Aorta (tissue), 5 donors: ENCODE results near the gene CHAF1B. TPM values are rescaled to one million over a fixed set of nuclear protein-coding genes. Genes with fewer than 3 reads are reported as not detected.
A peak's percentile ranks its signal among the peaks of the same experiment; 100 is the strongest.

ENCODE experiments used
- ATAC-seq: fragments of 200-7000 bp; cut with Tn5 transposase; one replicate; pipeline ENCODE4 v1.9.1; 2022; ENCODE audit warnings: moderate library complexity; ENCODE audit not compliant: low FRiP score
- DNase-seq, 2 donors: peaks; one replicate each; pipeline ENCODE4 v3.0.0-alpha.2; 2020
- H3K27ac ChIP-seq, 2 donors: one replicate each; pipeline ENCODE4 v1.5.1; 2013; ENCODE audit warnings: low read length in 2 of 2, mild to moderate bottlenecking in 2 of 2, moderate library complexity in 2 of 2, control low read depth in 1 of 2, inconsistent platforms in 1 of 2, low read depth in 1 of 2
- H3K27me3 ChIP-seq, 2 donors: one replicate each; pipeline ENCODE4 v1.6.1; 2013; ENCODE audit warnings: control low read depth in 1 of 2, low read length in 1 of 2, mild to moderate bottlenecking in 1 of 2, moderate library complexity in 1 of 2; ENCODE audit not compliant: insufficient read depth in 2 of 2, control insufficient read depth in 1 of 2
- H3K36me3 ChIP-seq, 2 donors: one replicate each; pipeline ENCODE4 v1.6.1; 2013; ENCODE audit warnings: control low read depth in 1 of 2, low read length in 1 of 2, mild to moderate bottlenecking in 1 of 2; ENCODE audit not compliant: insufficient read depth in 2 of 2, control insufficient read depth in 1 of 2
- H3K4me1 ChIP-seq, 2 donors: one replicate each; pipeline ENCODE4 v1.6.1; 2013; ENCODE audit warnings: low read length in 2 of 2, control low read depth in 1 of 2, mild to moderate bottlenecking in 1 of 2, moderate library complexity in 1 of 2; ENCODE audit not compliant: insufficient read depth in 2 of 2, control insufficient read depth in 1 of 2
- H3K4me3 ChIP-seq, 2 donors: one replicate each; pipeline ENCODE4 v1.5.1; 2013; ENCODE audit warnings: low read length in 2 of 2, control low read depth in 1 of 2, mild to moderate bottlenecking in 1 of 2
- H3K9me3 ChIP-seq: one replicate; pipeline ENCODE4 v1.6.1; 2013; ENCODE audit warnings: mild to moderate bottlenecking, low read length; ENCODE audit not compliant: control insufficient read depth
- WGBS, 2 donors: extraction: QIAGEN DNeasy Blood & Tissue Kit; methylation state at CpG; one replicate each; pipeline ENCODE4 v1.1.7; 2013; 5-methylcytosine and 5-hydroxymethylcytosine counted together
- intact Hi-C, 2 donors: fragments of 100-400 bp; cut with DNase I; formaldehyde crosslinking; loops; one replicate each; pipeline versions ENCODE4 v1.14.2 to v1.15.0; 2022
- polyA plus RNA-seq, 2 donors: library from polyadenylated mRNA; stranded (reverse); fragments of 200-250 nt; gene quantifications; one replicate each; pipeline ENCODE4 v1.2.3, GENCODE V29; 2013
- total RNA-seq, 2 donors: library from RNA; stranded (reverse); fragmentation: NEBNext Ultra II Directional; extraction: Animal tissue kit (Norgen Biotek cat#: 25700); gene quantifications; one replicate each; pipeline ENCODE4 v1.2.1, GENCODE V29; 2021
- donor health status: healthy with polysubstance abuse.
- donor health status: Bipolar disorder and iron deficiency.
- donor health status: DM: no; HTN: no; CAD: no.
- donor health status: DM: no; HTN: no; CAD: no.
- donor health status: DM: yes; HTN: yes; CAD: no.

Gene CHAF1B
- total and polyA plus RNA-seq, 4 donors: 0.25 to 2.5 (median 1.6) TPM

GRCh38 chr21:36437745-36438128, 52.5 kb downstream of the CHAF1B start:
- intact Hi-C loops: no loop called here
- ATAC-seq: no peak
- no peaks in the 10 kb centered on the region for H3K36me3 ChIP-seq

GRCh38 chr21:36441715-36442114, 56.5 kb downstream of the CHAF1B start:
- no peaks in the 10 kb centered on the region for H3K9me3 ChIP-seq
- intact Hi-C loops: no loop called here
- DNase-seq (no peak), ATAC-seq (no peak)
- H3K4me3 ChIP-seq: no peak overlapping the region
- no peak overlapping the region for H3K27ac ChIP-seq
- no peaks in the 10 kb centered on the region for H3K36me3 ChIP-seq
- WGBS, 2 donors: 93 to 94% methylated on average over 6 of the region's 6 CpGs
- no peaks in the 10 kb centered on the region for H3K4me1 ChIP-seq
- H3K27me3 ChIP-seq: no peaks in the 10 kb centered on the region

More at GRCh38 chr21:36437745-36438128, 52.5 kb downstream of the CHAF1B start:
- Histone ChIP-seq H3K27me3 (no peaks in the 10 kb centered on the region), H3K4me3 (no peak overlapping the region), H3K9me3 (no peaks in the 10 kb centered on the region), H3K4me1 (no peaks in the 10 kb centered on the region), H3K27ac (no peak overlapping the region)
- 31 to 34% methylated on average over 6 of the region's 6 CpGs for WGBS, 2 donors
- peak in 1 of 2 donors; percentile 5 for DNase-seq

DNA sequence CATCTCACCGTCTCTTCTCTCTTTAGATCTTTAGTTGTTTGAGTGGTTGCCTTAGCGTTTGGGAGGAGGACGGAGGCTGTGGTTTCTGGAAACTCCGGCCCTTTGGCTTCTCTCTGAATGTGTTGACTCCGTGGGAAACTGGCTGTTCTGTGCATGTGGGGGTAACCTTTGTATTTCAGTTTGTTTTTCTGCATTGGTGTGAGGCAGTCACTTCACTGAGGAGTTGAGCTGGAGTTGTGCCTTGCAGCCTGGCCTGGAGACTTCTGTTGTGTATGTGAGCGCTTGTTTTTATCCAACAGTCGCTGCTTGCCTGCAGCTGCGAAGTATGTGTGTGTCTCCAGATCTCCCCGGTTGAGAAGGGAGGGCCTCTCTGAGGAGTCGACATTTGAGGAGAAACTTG, 61.1 kb downstream of the CHAF1B start:
- Histone ChIP-seq H3K36me3 (no peaks in the 10 kb centered on the region), H3K9me3 (no peaks in the 10 kb centered on the region), H3K27me3 (no peaks in the 10 kb centered on the region), H3K4me3 (no peak overlapping the region), H3K4me1 (no peaks in the 10 kb centered on the region), H3K27ac (no peak overlapping the region)
- 64% methylated on average over 10 of the region's 10 CpGs for WGBS, 2 donors
- ATAC-seq (no peak), DNase-seq (no peak)
- intact Hi-C loops: no loop called here

DNA sequence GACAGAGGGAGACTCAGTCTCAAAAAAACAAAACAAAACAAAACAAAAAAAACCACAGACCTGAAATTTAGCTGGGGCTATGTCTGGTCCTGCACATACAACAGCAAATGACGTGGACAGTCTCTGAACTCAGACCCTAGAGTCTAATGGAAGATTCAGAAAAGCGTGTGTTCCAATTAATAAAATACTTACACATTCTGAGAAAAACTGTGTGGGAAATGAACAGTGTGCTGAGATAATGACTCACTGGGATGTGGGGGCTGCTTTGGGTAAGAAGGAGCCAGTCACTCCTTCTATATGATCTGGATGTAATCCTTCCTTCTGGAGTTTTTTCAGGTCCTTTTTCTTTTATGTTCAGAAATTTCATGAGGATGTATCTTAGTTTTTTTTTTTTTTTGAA, 65.3 kb downstream of the CHAF1B start:
- Histone ChIP-seq H3K27ac (no peak overlapping the region), H3K4me1 (no peaks in the 10 kb centered on the region), H3K9me3 (no peaks in the 10 kb centered on the region), H3K36me3 (no peaks in the 10 kb centered on the region), H3K27me3 (no peaks in the 10 kb centered on the region), H3K4me3 (no peak overlapping the region)
- 71 to 86% methylated on average over 2 of the region's 2 CpGs for WGBS, 2 donors
- intact Hi-C loops: no loop called here
- DNase-seq (no peak), ATAC-seq (no peak)

DNA sequence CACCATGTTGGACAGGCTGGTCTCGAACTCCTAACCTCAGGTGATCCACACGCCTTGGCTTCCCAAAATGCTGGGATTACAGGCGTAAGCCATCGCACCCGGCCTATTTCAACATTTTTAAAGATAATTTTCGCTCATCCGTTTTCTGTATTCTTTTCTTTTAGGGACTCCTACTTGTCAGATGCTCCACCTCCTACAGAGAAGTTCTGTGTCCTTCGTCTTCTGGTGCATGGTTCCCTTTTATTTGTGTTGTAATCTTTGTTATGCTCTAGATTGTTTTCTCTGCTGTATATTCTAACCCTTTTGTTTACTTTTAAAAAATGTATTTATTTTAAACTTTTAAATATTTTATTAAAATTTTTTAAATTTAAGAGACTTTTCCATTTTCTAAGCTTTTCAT, 66.3 kb downstream of the CHAF1B start:
- H3K36me3 ChIP-seq: no peaks in the 10 kb centered on the region

GRCh38 chr21:36452281-36452825, 67.2 kb downstream of the CHAF1B start:
- intact Hi-C loops: no loop called here

More for the DNA sequence above, 66.3 kb downstream of the CHAF1B start:
- Histone ChIP-seq H3K27me3 (no peaks in the 10 kb centered on the region), H3K9me3 (no peaks in the 10 kb centered on the region), H3K4me1 (no peaks in the 10 kb centered on the region), H3K27ac (no peak overlapping the region), H3K4me3 (no peak overlapping the region)
- WGBS, 2 donors: 95 to 97% methylated on average over 8 of the region's 8 CpGs
- intact Hi-C loops: no loop called here
- DNase-seq: no peak
- no peak for ATAC-seq

DNA sequence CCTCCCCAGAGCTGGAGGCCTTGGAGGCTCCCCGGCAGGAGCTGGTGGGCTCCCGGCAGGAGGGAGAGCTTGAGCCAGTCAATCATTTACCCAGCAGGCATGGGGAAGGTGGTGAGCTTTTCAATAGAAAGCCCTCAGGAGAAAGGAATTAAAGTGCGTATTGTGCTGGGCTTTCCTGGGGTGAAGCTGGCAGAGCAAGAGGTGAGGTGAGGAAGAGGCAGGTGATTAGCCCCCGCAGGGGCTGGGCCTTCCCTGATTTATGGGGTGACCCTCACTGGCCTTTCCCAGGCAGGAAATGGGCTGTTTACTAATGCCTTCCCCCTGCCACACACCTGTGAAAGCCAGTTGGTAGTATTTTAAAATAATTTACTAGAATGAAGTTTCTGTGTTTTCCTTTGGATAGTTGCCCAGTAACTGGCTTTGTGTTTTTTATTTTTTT, 68.9 kb downstream of the CHAF1B start:
- no peaks in the 10 kb centered on the region for H3K4me1 ChIP-seq
- 44 to 45% methylated on average over 4 of the region's 4 CpGs for WGBS, 2 donors
- H3K27ac ChIP-seq: no peak overlapping the region
- H3K4me3 ChIP-seq: no peak overlapping the region
- DNase-seq: no peak
- H3K27me3 ChIP-seq: no peaks in the 10 kb centered on the region
- no peaks in the 10 kb centered on the region for H3K36me3 ChIP-seq
- no peak for ATAC-seq
- intact Hi-C loops: no loop called here
- H3K9me3 ChIP-seq: no peaks in the 10 kb centered on the region

More at GRCh38 chr21:36452281-36452825, 67.2 kb downstream of the CHAF1B start:
- Histone ChIP-seq H3K9me3 (no peaks in the 10 kb centered on the region), H3K4me1 (no peaks in the 10 kb centered on the region), H3K4me3 (no peak overlapping the region), H3K36me3 (no peaks in the 10 kb centered on the region), H3K27ac (no peak overlapping the region), H3K27me3 (no peaks in the 10 kb centered on the region)
- 63 to 85% methylated on average over 6 of the region's 6 CpGs for whole genome bisulfite sequencing, 2 donors
- DNase-seq: no peak
- ATAC-seq: no peak

- no peaks in the 10 kb centered on the region for H3K36me3 ChIP-seq
- ATAC-seq: no peak
- no peak for DNase-seq
- H3K4me3 ChIP-seq: no peak overlapping the region
- intact Hi-C loops: no loop called here
- WGBS, 2 donors: 1 to 6% methylated on average over 4 of the region's 4 CpGs
- H3K27me3 ChIP-seq: no peaks in the 10 kb centered on the region
- H3K4me1 ChIP-seq: no peaks in the 10 kb centered on the region
- H3K27ac ChIP-seq: no peak overlapping the region
- no peaks in the 10 kb centered on the region for H3K9me3 ChIP-seq
These were observed 69.5 kb downstream of the CHAF1B start for GRCh38 chr21:36454706-36455105.

GRCh38 chr21:36456729-36457414, 71.7 kb downstream of the CHAF1B start:
- H3K36me3 ChIP-seq: no peaks in the 10 kb centered on the region
- WGBS, 2 donors: 76 to 84% methylated on average over 7 of the region's 7 CpGs
- H3K4me3 ChIP-seq: no peak overlapping the region
- no peak for DNase-seq
- no peaks in the 10 kb centered on the region for H3K27me3 ChIP-seq
- H3K27ac ChIP-seq: no peak overlapping the region
- intact Hi-C loops: no loop called here
- H3K4me1 ChIP-seq: no peaks in the 10 kb centered on the region
- no peak for ATAC-seq
- H3K9me3 ChIP-seq: no peaks in the 10 kb centered on the region
